ENCODE results near the gene NXPH4.
A peak's percentile ranks its signal among the peaks of the same experiment; 100 is the strongest.

Gene NXPH4

GRCh38 chr12:57232156-57232756 lies 15.7 kb downstream of the NXPH4 start:
- no peak for DNase-seq (ENCODE audit: low spot score)

- no peak for DNase-seq (ENCODE audit: low spot score)
Observed at GRCh38 chr12:57233357-57234232, 17.0 kb downstream of the NXPH4 start.

GRCh38 chr12:57234233-57234570 lies 17.6 kb downstream of the NXPH4 start:
- no peak for DNase-seq (ENCODE audit: low spot score)

GRCh38 chr12:57234571-57235016 lies 18.0 kb downstream of the NXPH4 start:
- DNase-seq (ENCODE audit: low spot score), result no peak

- peak; percentile 60 for DNase-seq (ENCODE audit: low spot score)
Observed at GRCh38 chr12:57235017-57235727, 18.6 kb downstream of the NXPH4 start.

- no peak for DNase-seq (ENCODE audit: low spot score)
Observed at GRCh38 chr12:57235728-57236131, 19.1 kb downstream of the NXPH4 start.

GRCh38 chr12:57236201-57236924 lies 19.8 kb downstream of the NXPH4 start:
- DNase-seq (ENCODE audit: low spot score), result no peak

- no peak for DNase-seq (ENCODE audit: low spot score)
Observed at GRCh38 chr12:57236925-57237595, 20.5 kb downstream of the NXPH4 start.

GRCh38 chr12:57237596-57237931 lies 21.0 kb downstream of the NXPH4 start:
- DNase-seq (ENCODE audit: low spot score), result no peak

GRCh38 chr12:57237932-57238853 lies 21.6 kb downstream of the NXPH4 start:
- no peak for DNase-seq (ENCODE audit: low spot score)

GRCh38 chr12:57238854-57239554 lies 22.4 kb downstream of the NXPH4 start:
- peak; percentile 94 for DNase-seq (ENCODE audit: low spot score)

GRCh38 chr12:57239587-57240065 lies 23.0 kb downstream of the NXPH4 start:
- no peak for DNase-seq (ENCODE audit: low spot score)

- DNase-seq (ENCODE audit: low spot score), result peak; percentile 72
Observed at GRCh38 chr12:57240066-57240921, 23.7 kb downstream of the NXPH4 start.

GRCh38 chr12:57240926-57241401 lies 24.4 kb downstream of the NXPH4 start:
- no peak for DNase-seq (ENCODE audit: low spot score)

GRCh38 chr12:57241402-57242310 lies 25.1 kb downstream of the NXPH4 start:
- DNase-seq (ENCODE audit: low spot score), result peak; percentile 60

- DNase-seq (ENCODE audit: low spot score), result peak; percentile 73
Observed at GRCh38 chr12:57242329-57242690, 25.7 kb downstream of the NXPH4 start.

GRCh38 chr12:57242691-57243454 lies 26.3 kb downstream of the NXPH4 start:
- DNase-seq (ENCODE audit: low spot score), result peak; percentile 84

Data from D341Med (cell line).